GM23248 (cell line): Measurements from ENCODE around the gene RSPH1.

ENCODE experiments used
- EZH2 ChIP-seq: fragments of 200-600 bp; sonication (generic); IDR thresholded peaks from 2 replicates; pipeline ENCODE4 v1.6.1; 2018; ENCODE audit warnings: antibody characterized with exemption, mild to moderate bottlenecking; ENCODE audit not compliant: insufficient read depth, poor library complexity, severe bottlenecking
- EZH2phosphoT487 ChIP-seq: fragments of 200-600 bp; sonication (generic); IDR thresholded peaks from 2 replicates; pipeline ENCODE4 v1.6.1; 2018; ENCODE audit warnings: antibody characterized with exemption, moderate library complexity, mild to moderate bottlenecking, low read depth; ENCODE audit not compliant: insufficient read depth

GRCh38 chr21:42468491-42469131 lies 27.4 kb downstream of the RSPH1 start:
- TF ChIP-seq EZH2 = no peak
- TF ChIP-seq EZH2phosphoT487 = no peak
